Body of pancreas (tissue), 4 donors: ENCODE measurements around the gene CDRT15. TPM values are rescaled to one million over a fixed set of nuclear protein-coding genes. Genes with fewer than 3 reads are reported as not detected.

Experiments used
- ATAC-seq: fragments of 150-250 bp; one replicate; pipeline ENCODE4 v1.9.1; 2016
- DNase-seq, 4 donors: peaks; one replicate each; pipeline ENCODE4 v3.0.0-alpha.2; 2019
- H3K27ac ChIP-seq, 4 donors: fragments of 200-600 bp; sonication (generic); 1 replicate in 3 of 4; 2 replicates in 1 of 4; pipeline versions ENCODE4 v1.5.1 to v1.6.1; 2016 to 2019; ENCODE audit warnings: mild to moderate bottlenecking in 1 of 4, mixed read lengths in 1 of 4, moderate library complexity in 1 of 4
- H3K27me3 ChIP-seq, 2 donors: fragments of 200-600 bp; sonication (generic); one replicate each; pipeline ENCODE4 v1.6.0; 2016; ENCODE audit warnings: mild to moderate bottlenecking in 1 of 2
- H3K36me3 ChIP-seq, 2 donors: fragments of 200-600 bp; sonication (generic); replicated peaks in 1 of 2; 2 replicates each; pipeline ENCODE4 v1.5.1; 2016; ENCODE audit warnings: low read depth in 2 of 2; ENCODE audit not compliant: insufficient read depth in 1 of 2
- H3K4me1 ChIP-seq: fragments of 200-600 bp; sonication (generic); one replicate; pipeline ENCODE4 v1.6.0; 2016
- H3K4me3 ChIP-seq, 2 donors: fragments of 200-600 bp; sonication (generic); 1 replicate in 1 of 2; 2 replicates in 1 of 2; pipeline ENCODE4 v1.5.1; 2016 to 2019
- H3K9me3 ChIP-seq, 3 donors: fragments of 200-600 bp; sonication (generic); 1 replicate in 2 of 3; 2 replicates in 1 of 3; pipeline ENCODE4 v1.5.1; 2016
- POLR2A ChIP-seq, 3 donors: fragments of 450-650 bp; IDR thresholded peaks; one replicate each; pipeline ENCODE4 v1.6.1; 2016; ENCODE audit warnings: antibody characterized with exemption in 3 of 3, mild to moderate bottlenecking in 2 of 3
- WGBS, 2 donors: methylation state at CpG; one replicate each; pipeline ENCODE4 v1.1.5; 2017; 5-methylcytosine and 5-hydroxymethylcytosine counted together
- intact Hi-C: fragments of 100-400 bp; cut with DNase I; formaldehyde crosslinking; loops from one replicate; pipeline ENCODE4 v1.15.1; 2023
- total RNA-seq, 2 donors: library from RNA; depleted of rRNA; stranded (reverse); fragments of >200 nt; gene quantifications; one replicate each; pipeline ENCODE4 v1.1.0, GENCODE V29; 2016
- TF ChIP-seq, protein P1 (sequence below), 7 experiments: fragments of 450-650 bp in 4 of 7; fragments of 200-600 bp in 3 of 7; sonication (generic) in 3 of 7; IDR thresholded peaks; one replicate each; pipeline ENCODE4 v1.5.1; 2016 to 2019; ENCODE audit warnings: antibody characterized with exemption in 7 of 7

The CDRT15 gene
- total RNA-seq, 2 donors from 2014 or later: not detected

DNA sequence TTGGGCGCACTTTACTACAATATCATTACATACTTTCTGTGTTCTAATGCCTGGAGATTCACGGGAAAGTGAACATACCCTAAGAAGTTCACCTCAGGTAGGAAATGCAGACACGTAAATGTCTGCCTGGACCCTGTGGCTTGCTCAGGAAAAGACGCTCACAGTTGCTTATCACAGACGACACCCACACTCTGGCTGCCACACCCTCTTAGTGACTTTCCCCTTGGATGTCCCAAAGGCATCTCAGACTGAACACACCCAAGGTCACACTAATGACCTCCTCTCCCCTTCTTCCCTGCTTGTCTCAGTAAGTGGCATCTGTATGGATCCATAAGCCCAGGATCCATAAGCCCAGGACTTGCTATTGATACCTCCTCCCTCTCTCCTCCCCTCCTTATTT, 32.6 kb downstream of the CDRT15 start:
- Histone ChIP-seq H3K4me3 (no peak overlapping the region), H3K27me3 (no peaks in the 10 kb centered on the region), H3K4me1 (peaks cover 30% of the 10 kb centered on the region), H3K9me3 (no peaks in the 10 kb centered on the region), H3K36me3 (no peaks in the 10 kb centered on the region), H3K27ac (no peak overlapping the region)
- WGBS, 2 donors: 70 to 92% methylated on average over 5 of the region's 5 CpGs
- no peak for TF ChIP-seq POLR2A (IDR thresholded peaks at IDR 0.05)
- TF ChIP-seq, protein P1, sequence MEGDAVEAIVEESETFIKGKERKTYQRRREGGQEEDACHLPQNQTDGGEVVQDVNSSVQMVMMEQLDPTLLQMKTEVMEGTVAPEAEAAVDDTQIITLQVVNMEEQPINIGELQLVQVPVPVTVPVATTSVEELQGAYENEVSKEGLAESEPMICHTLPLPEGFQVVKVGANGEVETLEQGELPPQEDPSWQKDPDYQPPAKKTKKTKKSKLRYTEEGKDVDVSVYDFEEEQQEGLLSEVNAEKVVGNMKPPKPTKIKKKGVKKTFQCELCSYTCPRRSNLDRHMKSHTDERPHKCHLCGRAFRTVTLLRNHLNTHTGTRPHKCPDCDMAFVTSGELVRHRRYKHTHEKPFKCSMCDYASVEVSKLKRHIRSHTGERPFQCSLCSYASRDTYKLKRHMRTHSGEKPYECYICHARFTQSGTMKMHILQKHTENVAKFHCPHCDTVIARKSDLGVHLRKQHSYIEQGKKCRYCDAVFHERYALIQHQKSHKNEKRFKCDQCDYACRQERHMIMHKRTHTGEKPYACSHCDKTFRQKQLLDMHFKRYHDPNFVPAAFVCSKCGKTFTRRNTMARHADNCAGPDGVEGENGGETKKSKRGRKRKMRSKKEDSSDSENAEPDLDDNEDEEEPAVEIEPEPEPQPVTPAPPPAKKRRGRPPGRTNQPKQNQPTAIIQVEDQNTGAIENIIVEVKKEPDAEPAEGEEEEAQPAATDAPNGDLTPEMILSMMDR (IDR thresholded peaks at IDR 0.05): no peak
- intact Hi-C loops: no loop called here
- DNase-seq (no peak), ATAC-seq (no peak)

DNA sequence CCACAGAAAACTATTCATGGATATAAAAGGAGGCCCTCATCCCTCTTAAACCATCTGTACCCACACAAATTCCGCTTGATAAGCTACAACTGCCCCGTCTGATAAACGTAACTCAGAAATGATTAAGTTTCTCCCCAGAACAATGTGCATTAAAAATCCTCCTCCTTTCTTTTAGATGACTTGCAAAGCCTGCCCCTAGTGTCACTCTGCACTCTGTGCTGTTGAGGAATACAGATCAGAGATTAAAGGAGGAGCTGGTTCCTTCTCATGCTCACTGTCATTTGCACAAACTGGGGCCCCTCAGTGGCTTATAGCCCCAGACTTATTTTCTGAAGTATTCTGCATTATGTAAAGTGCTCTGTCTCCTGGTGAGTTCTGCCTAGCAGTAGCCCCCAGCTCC, 33.3 kb downstream of the CDRT15 start:
- intact Hi-C loops: no loop called here
- H3K4me3 ChIP-seq: no peak overlapping the region
- H3K27me3 ChIP-seq: no peaks in the 10 kb centered on the region
- TF ChIP-seq POLR2A (IDR thresholded peaks at IDR 0.05): no peak
- TF ChIP-seq, protein P1 (IDR thresholded peaks at IDR 0.05): peak in 2 of 7 experiments; percentile 10 to 16
- no peak overlapping the region for H3K27ac ChIP-seq
- no peaks in the 10 kb centered on the region for H3K36me3 ChIP-seq
- H3K4me1 ChIP-seq: peaks cover 35% of the 10 kb centered on the region
- ATAC-seq (no peak), DNase-seq (no peak)
- 76 to 85% methylated on average over 3 of the region's 3 CpGs for WGBS, 2 donors
- no peaks in the 10 kb centered on the region for H3K9me3 ChIP-seq

DNA sequence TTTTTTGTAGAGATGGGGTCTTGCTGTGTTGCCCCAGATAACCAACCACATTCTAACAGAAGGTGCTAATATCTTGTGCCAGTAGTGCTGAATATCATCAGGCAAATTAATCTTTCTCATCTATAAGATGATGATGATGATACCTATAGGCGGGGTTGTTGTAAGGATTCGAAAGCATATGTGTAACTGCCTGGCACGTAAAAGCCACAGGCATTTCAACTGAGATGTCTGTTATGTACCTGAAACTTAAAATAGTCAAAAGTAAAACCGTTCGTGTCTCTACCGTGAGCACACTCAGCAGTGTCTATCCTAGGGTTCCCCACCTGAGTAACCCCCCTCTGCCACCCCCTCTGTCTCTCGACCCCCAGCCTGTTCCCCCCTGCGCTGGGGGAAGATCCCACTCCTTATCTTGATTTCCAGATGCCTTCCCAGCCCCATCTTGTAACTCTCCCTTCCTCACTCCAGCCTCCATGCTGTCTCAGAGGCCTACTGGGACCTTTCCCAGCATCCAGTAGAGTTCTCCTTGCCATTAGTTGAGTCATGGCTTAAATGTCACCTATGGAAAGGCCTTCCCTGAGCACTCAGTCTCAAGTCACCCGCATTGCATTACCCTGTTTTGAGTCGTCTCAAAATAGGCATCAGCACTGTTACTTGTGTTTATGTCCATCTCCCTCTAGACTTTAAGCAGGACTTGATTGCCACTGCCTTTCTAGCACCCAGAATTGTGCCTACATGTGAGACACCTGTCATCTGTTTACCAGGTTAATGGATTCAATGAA, 34.1 kb downstream of the CDRT15 start:
- Histone ChIP-seq H3K36me3 (no peaks in the 10 kb centered on the region), H3K9me3 (no peaks in the 10 kb centered on the region), H3K4me3 (no peak overlapping the region), H3K27me3 (no peaks in the 10 kb centered on the region), H3K4me1 (peaks cover 43% of the 10 kb centered on the region), H3K27ac (peak overlapping the region in 1 of 4 donors; percentile 43)
- intact Hi-C loops: no loop called here
- TF ChIP-seq POLR2A (IDR thresholded peaks at IDR 0.05): no peak
- TF ChIP-seq, protein P1 (IDR thresholded peaks at IDR 0.05): no peak
- DNase-seq: no peak
- ATAC-seq: no peak
- WGBS, 2 donors: 90 to 94% methylated on average over 10 of the region's 10 CpGs

DNA sequence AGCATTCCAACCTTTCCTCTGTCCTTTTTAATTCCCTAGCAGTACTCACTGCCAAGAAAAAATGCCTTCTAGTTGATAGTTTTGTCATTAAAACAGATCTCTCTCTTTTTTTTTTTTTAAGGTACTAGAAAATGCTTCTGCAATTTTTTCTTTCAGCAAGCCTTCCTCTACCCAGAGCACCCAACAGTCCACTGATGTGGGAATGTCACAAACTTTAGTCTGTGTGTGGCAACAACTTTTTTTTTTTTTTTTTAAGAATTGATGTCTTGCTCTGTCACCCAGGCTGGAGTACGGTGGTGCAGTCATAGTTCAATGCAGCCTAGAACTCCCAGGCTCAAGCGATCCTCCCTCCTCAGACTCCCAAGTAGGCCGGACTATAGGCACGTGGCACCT, 34.7 kb downstream of the CDRT15 start:
- intact Hi-C loops: no loop called here
- Histone ChIP-seq H3K4me1 (peaks cover 49% of the 10 kb centered on the region), H3K9me3 (no peaks in the 10 kb centered on the region), H3K4me3 (no peak overlapping the region), H3K27me3 (no peaks in the 10 kb centered on the region), H3K27ac (peak overlapping the region in 1 of 4 donors; percentile 43), H3K36me3 (no peaks in the 10 kb centered on the region)
- ATAC-seq (no peak), DNase-seq (no peak)
- no peak for TF ChIP-seq POLR2A (IDR thresholded peaks at IDR 0.05)
- TF ChIP-seq, protein P1 (IDR thresholded peaks at IDR 0.05): no peak
- WGBS, 2 donors: 89 to 93% methylated on average over 4 of the region's 4 CpGs
